IPS-15b (cell line): ENCODE data around the gene PDE8A.
"Not testable (repeated sequence)": the region's sequence is repeated elsewhere in the genome, so short reads cannot be mapped to it uniquely, and the experiment has no call there.

ENCODE experiments used
- H3K27me3 ChIP-seq: one replicate; pipeline ENCODE4 v1.6.1; 2013; ENCODE audit warnings: low read length; ENCODE audit not compliant: control insufficient read depth, insufficient read depth
- H3K36me3 ChIP-seq: one replicate; pipeline ENCODE4 v1.6.1; 2013; ENCODE audit warnings: low read length; ENCODE audit not compliant: control insufficient read depth, insufficient read depth
- H3K4me1 ChIP-seq: one replicate; pipeline ENCODE4 v1.6.1; 2013; ENCODE audit warnings: mild to moderate bottlenecking, low read length; ENCODE audit not compliant: control insufficient read depth, insufficient read depth
- H3K4me3 ChIP-seq: one replicate; pipeline ENCODE4 v1.5.1; 2013; ENCODE audit warnings: low read depth, low read length
- H3K9ac ChIP-seq: one replicate; pipeline ENCODE4 v1.6.1; 2013; ENCODE audit warnings: low read depth, mild to moderate bottlenecking, low read length
- H3K9me3 ChIP-seq: one replicate; pipeline ENCODE4 v1.6.1; 2013; ENCODE audit warnings: mild to moderate bottlenecking, low read length; ENCODE audit not compliant: control insufficient read depth, insufficient read depth

The PDE8A gene

GRCh38 chr15:85155360-85155759 is 173.7 kb downstream of the PDE8A start:
- Histone ChIP-seq H3K4me1 (no peaks in the 10 kb centered on the region), H3K9me3 (no peaks in the 10 kb centered on the region), H3K27me3 (no peaks in the 10 kb centered on the region), H3K36me3 (no peaks in the 10 kb centered on the region), H3K4me3 (no peak overlapping the region), H3K9ac (no peak overlapping the region)

GRCh38 chr15:85155857-85156256 is 174.2 kb downstream of the PDE8A start:
- Histone ChIP-seq H3K36me3 (no peaks in the 10 kb centered on the region), H3K4me1 (no peaks in the 10 kb centered on the region), H3K9me3 (no peaks in the 10 kb centered on the region), H3K27me3 (no peaks in the 10 kb centered on the region), H3K9ac (no peak overlapping the region), H3K4me3 (no peak overlapping the region)

GRCh38 chr15:85157344-85157743 is 175.7 kb downstream of the PDE8A start:
- H3K9me3 ChIP-seq: no peaks in the 10 kb centered on the region
- no peaks in the 10 kb centered on the region for H3K4me1 ChIP-seq
- H3K27me3 ChIP-seq: no peaks in the 10 kb centered on the region
- H3K36me3 ChIP-seq: no peaks in the 10 kb centered on the region
- H3K9ac ChIP-seq: no peak overlapping the region
- H3K4me3 ChIP-seq: no peak overlapping the region

GRCh38 chr15:85162237-85162636 is 180.6 kb downstream of the PDE8A start:
- Histone ChIP-seq H3K4me3 (no peak overlapping the region), H3K9ac (no peak overlapping the region), H3K9me3 (no peaks in the 10 kb centered on the region), H3K36me3 (no peaks in the 10 kb centered on the region), H3K27me3 (no peaks in the 10 kb centered on the region), H3K4me1 (no peaks in the 10 kb centered on the region)

- Histone ChIP-seq H3K36me3 (no peaks in the 10 kb centered on the region), H3K9me3 (no peaks in the 10 kb centered on the region), H3K9ac (no peak overlapping the region), H3K4me1 (no peaks in the 10 kb centered on the region), H3K4me3 (no peak overlapping the region), H3K27me3 (peaks cover 3% of the 10 kb centered on the region)
Observed at GRCh38 chr15:85164841-85165466, 183.3 kb downstream of the PDE8A start.

- Histone ChIP-seq H3K9me3 (no peaks in the 10 kb centered on the region), H3K9ac (no peak overlapping the region), H3K4me1 (no peaks in the 10 kb centered on the region), H3K36me3 (no peaks in the 10 kb centered on the region), H3K4me3 (no peak overlapping the region), H3K27me3 (peaks cover 3% of the 10 kb centered on the region)
Observed at GRCh38 chr15:85167568-85167967, 185.9 kb downstream of the PDE8A start.

GRCh38 chr15:85168642-85169173 is 187.1 kb downstream of the PDE8A start:
- no peaks in the 10 kb centered on the region for H3K36me3 ChIP-seq
- peak overlapping the region; percentile 55 for H3K4me3 ChIP-seq
- no peak overlapping the region for H3K9ac ChIP-seq
- no peaks in the 10 kb centered on the region for H3K4me1 ChIP-seq
- H3K9me3 ChIP-seq: no peaks in the 10 kb centered on the region
- H3K27me3 ChIP-seq: peaks cover 3% of the 10 kb centered on the region

- Histone ChIP-seq H3K9me3 (no peaks in the 10 kb centered on the region), H3K36me3 (no peaks in the 10 kb centered on the region)
Observed at GRCh38 chr15:85171736-85172135, 190.1 kb downstream of the PDE8A start.

GRCh38 chr15:85172846-85173490 is 191.3 kb downstream of the PDE8A start:
- Histone ChIP-seq H3K4me1 (no peaks in the 10 kb centered on the region), H3K4me3 (no peak overlapping the region), H3K9ac (no peak overlapping the region), H3K27me3 (no peaks in the 10 kb centered on the region), H3K9me3 (no peaks in the 10 kb centered on the region), H3K36me3 (no peaks in the 10 kb centered on the region)

More at GRCh38 chr15:85171736-85172135, 190.1 kb downstream of the PDE8A start:
- Histone ChIP-seq H3K4me3 (no peak overlapping the region), H3K9ac (no peak overlapping the region), H3K4me1 (no peaks in the 10 kb centered on the region), H3K27me3 (peaks cover 3% of the 10 kb centered on the region)

- H3K4me3 ChIP-seq, H3K27me3 ChIP-seq, H3K9me3 ChIP-seq, H3K4me1 ChIP-seq, H3K9ac ChIP-seq, H3K36me3 ChIP-seq: not testable (repeated sequence)
Observed at GRCh38 chr15:85173630-85174029, 192.0 kb downstream of the PDE8A start.

- Histone ChIP-seq H3K9ac (no peak overlapping the region), H3K36me3 (no peaks in the 10 kb centered on the region), H3K4me1 (no peaks in the 10 kb centered on the region), H3K27me3 (no peaks in the 10 kb centered on the region), H3K9me3 (no peaks in the 10 kb centered on the region), H3K4me3 (no peak overlapping the region)
Observed at GRCh38 chr15:85174521-85174920, 192.9 kb downstream of the PDE8A start.

- H3K27me3 ChIP-seq, H3K4me3 ChIP-seq, H3K36me3 ChIP-seq, H3K9me3 ChIP-seq, H3K4me1 ChIP-seq, H3K9ac ChIP-seq: not testable (repeated sequence)
Observed at GRCh38 chr15:85177042-85177515, 195.4 kb downstream of the PDE8A start.
